ENCODE data around the gene UBE2D3.

- TF ChIP-seq CTCF (IDR thresholded peaks at IDR 0.05) (no peak), POLR2AphosphoS5 (IDR thresholded peaks at IDR 0.05) (no peak)
Measured at GRCh38 chr4:102779204-102779603, 48.1 kb downstream of the UBE2D3 start.

All from breast epithelium (tissue), 3 donors.